H7 (cell line): ENCODE data around the gene AUTS2. TPM values are rescaled to one million over a fixed set of nuclear protein-coding genes. Genes with fewer than 3 reads are reported as not detected.
"Not testable (repeated sequence)": the region's sequence is repeated elsewhere in the genome, so short reads cannot be mapped to it uniquely, and the experiment has no call there.

Source experiments
- DNase-seq: peaks from one replicate; pipeline ENCODE4 v3.0.0; 2012
- H3K27me3 ChIP-seq: 2 replicates; pipeline ENCODE4 v1.6.0; 2011; ENCODE audit warnings: mild to moderate bottlenecking, low read length; ENCODE audit not compliant: control insufficient read depth, insufficient read depth
- H3K36me3 ChIP-seq: replicated peaks from 2 replicates; pipeline ENCODE4 v1.5.1; 2011; ENCODE audit warnings: low read length; ENCODE audit not compliant: control insufficient read depth, insufficient read depth
- H3K4me3 ChIP-seq: 2 replicates; pipeline ENCODE4 v1.5.1; 2011; ENCODE audit warnings: low read depth, mild to moderate bottlenecking, control low read depth, low read length, moderate library complexity; ENCODE audit not compliant: insufficient read depth
- total RNA-seq: library from RNA; depleted of rRNA; stranded (reverse); fragments of >200 nt; shearing (Covaris generic); gene quantifications from 2 replicates; pipeline ENCODE4 v1.2.3, GENCODE V29; 2014

The AUTS2 gene
- total RNA-seq, 1 experiment from 2014 or later: 16.1 TPM

GRCh38 chr7:70241536-70242175 is 643.4 kb downstream of the AUTS2 start:
- Histone ChIP-seq H3K27me3 (no peaks in the 10 kb centered on the region), H3K4me3 (no peak overlapping the region), H3K36me3 (no peaks in the 10 kb centered on the region)
- DNase-seq: no peak

GRCh38 chr7:70242826-70243225 is 644.6 kb downstream of the AUTS2 start:
- DNase-seq: no peak
- Histone ChIP-seq H3K36me3 (no peaks in the 10 kb centered on the region), H3K4me3 (no peak overlapping the region), H3K27me3 (no peaks in the 10 kb centered on the region)

GRCh38 chr7:70243443-70243842 is 645.2 kb downstream of the AUTS2 start:
- H3K27me3 ChIP-seq: no peaks in the 10 kb centered on the region
- DNase-seq: no peak
- H3K4me3 ChIP-seq: no peak overlapping the region
- H3K36me3 ChIP-seq: no peaks in the 10 kb centered on the region

GRCh38 chr7:70257921-70258320 is 659.6 kb downstream of the AUTS2 start:
- DNase-seq: no peak
- no peak overlapping the region for H3K4me3 ChIP-seq
- no peaks in the 10 kb centered on the region for H3K27me3 ChIP-seq
- H3K36me3 ChIP-seq: no peaks in the 10 kb centered on the region

GRCh38 chr7:70259502-70259901 is 661.2 kb downstream of the AUTS2 start:
- H3K4me3 ChIP-seq: no peak overlapping the region
- H3K36me3 ChIP-seq: no peaks in the 10 kb centered on the region
- no peaks in the 10 kb centered on the region for H3K27me3 ChIP-seq
- DNase-seq: no peak

- no peaks in the 10 kb centered on the region for H3K27me3 ChIP-seq
- H3K4me3 ChIP-seq: no peak overlapping the region
- DNase-seq: no peak
- no peaks in the 10 kb centered on the region for H3K36me3 ChIP-seq
These were observed 665.4 kb downstream of the AUTS2 start for GRCh38 chr7:70263471-70264255.

GRCh38 chr7:70266186-70266585 is 667.9 kb downstream of the AUTS2 start:
- no peak for DNase-seq
- H3K27me3 ChIP-seq: no peaks in the 10 kb centered on the region
- H3K4me3 ChIP-seq: no peak overlapping the region
- no peaks in the 10 kb centered on the region for H3K36me3 ChIP-seq

GRCh38 chr7:70267381-70268120 is 669.3 kb downstream of the AUTS2 start:
- Histone ChIP-seq H3K4me3 (no peak overlapping the region), H3K36me3 (no peaks in the 10 kb centered on the region), H3K27me3 (no peaks in the 10 kb centered on the region)
- DNase-seq: no peak

- Histone ChIP-seq H3K4me3 (no peak overlapping the region), H3K27me3 (no peaks in the 10 kb centered on the region), H3K36me3 (no peaks in the 10 kb centered on the region)
- DNase-seq: no peak
These were observed 669.9 kb downstream of the AUTS2 start for GRCh38 chr7:70268179-70268578.

GRCh38 chr7:70270149-70270548 is 671.9 kb downstream of the AUTS2 start:
- Histone ChIP-seq H3K27me3 (no peaks in the 10 kb centered on the region), H3K4me3 (no peak overlapping the region), H3K36me3 (no peaks in the 10 kb centered on the region)
- no peak for DNase-seq

- Histone ChIP-seq H3K27me3 (no peaks in the 10 kb centered on the region), H3K36me3 (no peaks in the 10 kb centered on the region), H3K4me3 (no peak overlapping the region)
- no peak for DNase-seq
These were observed 673.4 kb downstream of the AUTS2 start for GRCh38 chr7:70271617-70272081.

- DNase-seq, H3K4me3 ChIP-seq, H3K27me3 ChIP-seq, H3K36me3 ChIP-seq: not testable (repeated sequence)
These were observed 677.3 kb downstream of the AUTS2 start for GRCh38 chr7:70275570-70275969.

GRCh38 chr7:70285187-70285586 is 686.9 kb downstream of the AUTS2 start:
- H3K4me3 ChIP-seq: no peak overlapping the region
- DNase-seq: no peak
- no peaks in the 10 kb centered on the region for H3K27me3 ChIP-seq
- no peaks in the 10 kb centered on the region for H3K36me3 ChIP-seq

GRCh38 chr7:70285854-70286253 is 687.6 kb downstream of the AUTS2 start:
- H3K4me3 ChIP-seq: no peak overlapping the region
- H3K27me3 ChIP-seq: no peaks in the 10 kb centered on the region

More at GRCh38 chr7:70285854-70286253, 687.6 kb downstream of the AUTS2 start:
- H3K36me3 ChIP-seq: no peaks in the 10 kb centered on the region
- DNase-seq: no peak
